ENCODE results near the gene GALNT9. TPM values are rescaled to one million over a fixed set of nuclear protein-coding genes. Genes with fewer than 3 reads are reported as not detected.
"Not testable (repeated sequence)": the region's sequence is repeated elsewhere in the genome, so short reads cannot be mapped to it uniquely, and the experiment has no call there.

GALNT9 gene
- total RNA-seq, 2 donors from 2014 or later: 0.14 to 1.0 TPM

GRCh38 chr12:132305560-132305966 lies 23.8 kb downstream of the GALNT9 start:
- H3K4me3 ChIP-seq: no peak overlapping the region
- H3K27me3 ChIP-seq (replicated peaks; ENCODE audit: insufficient read depth): no peaks in the 10 kb centered on the region
- H3K36me3 ChIP-seq: no peaks in the 10 kb centered on the region
- no peaks in the 10 kb centered on the region for H3K9me3 ChIP-seq
- H3K4me1 ChIP-seq (replicated peaks): no peaks in the 10 kb centered on the region
- TF ChIP-seq CTCF (IDR thresholded peaks at IDR 0.05) (no peak), POLR2A (IDR thresholded peaks at IDR 0.05) (no peak), POLR2AphosphoS5 (IDR thresholded peaks at IDR 0.05) (no peak)
- no peak for DNase-seq (ENCODE audit: low spot score)
- intact Hi-C loops (cut with DNase I): no loop called here
- H3K27ac ChIP-seq: no peak overlapping the region
- 80% methylated on average over 1 of the region's 14 CpGs for WGBS

DNA sequence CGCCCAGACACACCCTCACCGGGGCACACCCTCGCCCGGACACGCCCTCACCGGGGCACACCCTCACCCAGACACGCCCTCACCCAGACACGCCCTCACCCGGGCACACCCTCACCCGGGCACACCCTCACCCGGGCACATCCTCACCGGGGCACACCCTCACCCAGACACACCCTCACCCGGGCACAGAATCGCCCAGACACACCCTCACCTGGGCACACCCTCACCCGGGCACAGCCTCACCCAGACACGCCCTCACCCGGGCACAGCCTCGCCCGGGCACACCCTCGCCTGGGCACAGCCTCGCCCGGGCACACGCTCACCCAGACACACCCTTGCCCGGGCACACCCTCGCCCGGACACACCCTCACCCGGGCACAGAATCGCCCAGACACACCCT lies 24.5 kb downstream of the GALNT9 start:
- H3K27ac ChIP-seq; H3K27me3 ChIP-seq (replicated peaks; ENCODE audit: insufficient read depth); H3K4me1 ChIP-seq (replicated peaks); H3K4me3 ChIP-seq; DNase-seq (ENCODE audit: low spot score); H3K36me3 ChIP-seq; intact Hi-C loops (cut with DNase I); H3K9me3 ChIP-seq: not testable (repeated sequence)
- 94% methylated on average over 15 of the region's 28 CpGs for WGBS

GRCh38 chr12:132303853-132304373 lies 25.5 kb downstream of the GALNT9 start:
- H3K36me3 ChIP-seq; H3K27ac ChIP-seq; H3K27me3 ChIP-seq (replicated peaks; ENCODE audit: insufficient read depth); H3K4me1 ChIP-seq (replicated peaks); H3K9me3 ChIP-seq; intact Hi-C loops (cut with DNase I); H3K4me3 ChIP-seq; DNase-seq (ENCODE audit: low spot score): not testable (repeated sequence)
- 95% methylated on average over 17 of the region's 30 CpGs for WGBS

- H3K27me3 ChIP-seq (replicated peaks; ENCODE audit: insufficient read depth): peaks cover 3% of the 10 kb centered on the region
- H3K27ac ChIP-seq: no peak overlapping the region
- no peak for TF ChIP-seq CTCF (IDR thresholded peaks at IDR 0.05)
- TF ChIP-seq POLR2A (IDR thresholded peaks at IDR 0.05): no peak
- TF ChIP-seq POLR2AphosphoS5 (IDR thresholded peaks at IDR 0.05): no peak
- no peaks in the 10 kb centered on the region for H3K36me3 ChIP-seq
- no peaks in the 10 kb centered on the region for H3K9me3 ChIP-seq
- no peak for DNase-seq (ENCODE audit: low spot score)
- 58% methylated on average over 29 of the region's 30 CpGs for WGBS
- intact Hi-C loops (cut with DNase I): no loop called here
- H3K4me1 ChIP-seq (replicated peaks): no peaks in the 10 kb centered on the region
- H3K4me3 ChIP-seq: no peak overlapping the region
These were observed 26.7 kb downstream of the GALNT9 start for GRCh38 chr12:132302466-132303358.

- intact Hi-C loops (cut with DNase I): no loop called here
- no peak overlapping the region for H3K4me3 ChIP-seq
- no peak for TF ChIP-seq CTCF (IDR thresholded peaks at IDR 0.05)
- no peak overlapping the region for H3K27ac ChIP-seq
- 66% methylated on average over 21 of the region's 26 CpGs for WGBS
- no peaks in the 10 kb centered on the region for H3K36me3 ChIP-seq
- H3K27me3 ChIP-seq (replicated peaks; ENCODE audit: insufficient read depth): peaks cover 3% of the 10 kb centered on the region
- H3K4me1 ChIP-seq (replicated peaks): no peaks in the 10 kb centered on the region
- no peaks in the 10 kb centered on the region for H3K9me3 ChIP-seq
- DNase-seq (ENCODE audit: low spot score): no peak
These were observed 28.3 kb downstream of the GALNT9 start for GRCh38 chr12:132300789-132301722.

Data from prostate gland (tissue), 2 donors.